HL-60 (cell line): ENCODE data around the gene LRP8.

ENCODE experiments used
- GABPA ChIP-seq: IDR thresholded peaks from 2 replicates; pipeline ENCODE4 v1.6.1; 2012; ENCODE audit warnings: low read depth
- POLR2AphosphoS5 ChIP-seq: IDR thresholded peaks from 2 replicates; pipeline ENCODE4 v1.6.1; 2012; ENCODE audit warnings: low read depth
- SPI1 ChIP-seq: IDR thresholded peaks from 2 replicates; pipeline ENCODE4 v1.6.1; 2012; ENCODE audit warnings: low read depth, mild to moderate bottlenecking, borderline replicate concordance
- TF ChIP-seq, protein P1 (sequence below): IDR thresholded peaks from one replicate; pipeline ENCODE4 v1.5.1; 2011; ENCODE audit warnings: low read length, control low read depth, inconsistent platforms; ENCODE audit not compliant: insufficient read depth
- TF ChIP-seq, protein P2 (sequence below): IDR thresholded peaks from 2 replicates; pipeline ENCODE4 v1.6.1; 2012; ENCODE audit warnings: low read depth; ENCODE audit not compliant: insufficient replicate concordance

DNA sequence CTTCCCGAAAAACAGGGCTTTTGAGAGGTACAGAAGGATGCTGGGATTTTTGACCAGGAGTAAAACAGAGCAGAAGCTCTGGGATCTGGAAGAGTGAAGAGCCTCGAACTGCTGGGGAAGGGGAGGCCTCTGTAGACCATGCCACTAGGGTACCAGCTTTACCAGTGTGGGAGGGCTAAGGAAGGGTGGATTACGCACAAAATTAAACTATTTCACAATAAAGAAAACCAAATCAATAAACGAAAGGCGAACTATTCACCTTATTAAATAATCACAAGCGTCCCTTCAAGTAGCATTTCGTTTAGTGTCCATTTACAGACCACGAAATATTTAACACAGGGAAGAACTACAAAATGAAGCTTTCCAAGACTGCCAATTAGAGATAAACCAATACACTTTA lies 108.2 kb downstream of the LRP8 start:
- TF ChIP-seq, protein P1, sequence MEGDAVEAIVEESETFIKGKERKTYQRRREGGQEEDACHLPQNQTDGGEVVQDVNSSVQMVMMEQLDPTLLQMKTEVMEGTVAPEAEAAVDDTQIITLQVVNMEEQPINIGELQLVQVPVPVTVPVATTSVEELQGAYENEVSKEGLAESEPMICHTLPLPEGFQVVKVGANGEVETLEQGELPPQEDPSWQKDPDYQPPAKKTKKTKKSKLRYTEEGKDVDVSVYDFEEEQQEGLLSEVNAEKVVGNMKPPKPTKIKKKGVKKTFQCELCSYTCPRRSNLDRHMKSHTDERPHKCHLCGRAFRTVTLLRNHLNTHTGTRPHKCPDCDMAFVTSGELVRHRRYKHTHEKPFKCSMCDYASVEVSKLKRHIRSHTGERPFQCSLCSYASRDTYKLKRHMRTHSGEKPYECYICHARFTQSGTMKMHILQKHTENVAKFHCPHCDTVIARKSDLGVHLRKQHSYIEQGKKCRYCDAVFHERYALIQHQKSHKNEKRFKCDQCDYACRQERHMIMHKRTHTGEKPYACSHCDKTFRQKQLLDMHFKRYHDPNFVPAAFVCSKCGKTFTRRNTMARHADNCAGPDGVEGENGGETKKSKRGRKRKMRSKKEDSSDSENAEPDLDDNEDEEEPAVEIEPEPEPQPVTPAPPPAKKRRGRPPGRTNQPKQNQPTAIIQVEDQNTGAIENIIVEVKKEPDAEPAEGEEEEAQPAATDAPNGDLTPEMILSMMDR, result no peak
- TF ChIP-seq GABPA (no peak), POLR2AphosphoS5 (no peak), SPI1 (no peak)
- TF ChIP-seq, protein P2, sequence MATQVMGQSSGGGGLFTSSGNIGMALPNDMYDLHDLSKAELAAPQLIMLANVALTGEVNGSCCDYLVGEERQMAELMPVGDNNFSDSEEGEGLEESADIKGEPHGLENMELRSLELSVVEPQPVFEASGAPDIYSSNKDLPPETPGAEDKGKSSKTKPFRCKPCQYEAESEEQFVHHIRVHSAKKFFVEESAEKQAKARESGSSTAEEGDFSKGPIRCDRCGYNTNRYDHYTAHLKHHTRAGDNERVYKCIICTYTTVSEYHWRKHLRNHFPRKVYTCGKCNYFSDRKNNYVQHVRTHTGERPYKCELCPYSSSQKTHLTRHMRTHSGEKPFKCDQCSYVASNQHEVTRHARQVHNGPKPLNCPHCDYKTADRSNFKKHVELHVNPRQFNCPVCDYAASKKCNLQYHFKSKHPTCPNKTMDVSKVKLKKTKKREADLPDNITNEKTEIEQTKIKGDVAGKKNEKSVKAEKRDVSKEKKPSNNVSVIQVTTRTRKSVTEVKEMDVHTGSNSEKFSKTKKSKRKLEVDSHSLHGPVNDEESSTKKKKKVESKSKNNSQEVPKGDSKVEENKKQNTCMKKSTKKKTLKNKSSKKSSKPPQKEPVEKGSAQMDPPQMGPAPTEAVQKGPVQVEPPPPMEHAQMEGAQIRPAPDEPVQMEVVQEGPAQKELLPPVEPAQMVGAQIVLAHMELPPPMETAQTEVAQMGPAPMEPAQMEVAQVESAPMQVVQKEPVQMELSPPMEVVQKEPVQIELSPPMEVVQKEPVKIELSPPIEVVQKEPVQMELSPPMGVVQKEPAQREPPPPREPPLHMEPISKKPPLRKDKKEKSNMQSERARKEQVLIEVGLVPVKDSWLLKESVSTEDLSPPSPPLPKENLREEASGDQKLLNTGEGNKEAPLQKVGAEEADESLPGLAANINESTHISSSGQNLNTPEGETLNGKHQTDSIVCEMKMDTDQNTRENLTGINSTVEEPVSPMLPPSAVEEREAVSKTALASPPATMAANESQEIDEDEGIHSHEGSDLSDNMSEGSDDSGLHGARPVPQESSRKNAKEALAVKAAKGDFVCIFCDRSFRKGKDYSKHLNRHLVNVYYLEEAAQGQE, result no peak
